Activated gamma-delta T cell treated with Interleukin-2 at 50 U/mL for 16 hours (primary cell): ENCODE measurements around the gene SNAP29.
"Not testable (repeated sequence)": the region's sequence is repeated elsewhere in the genome, so short reads cannot be mapped to it uniquely, and the experiment has no call there.

Source experiments
- DNase-seq: peaks from one replicate; pipeline ENCODE4 v3.0.0-alpha.2; 2020

The SNAP29 gene

GRCh38 chr22:20935049-20935448 lies 76.2 kb downstream of the SNAP29 start:
- not testable (repeated sequence) for DNase-seq

GRCh38 chr22:20935780-20936539 lies 77.2 kb downstream of the SNAP29 start:
- not testable (repeated sequence) for DNase-seq

- DNase-seq: no peak
These were observed 78.4 kb downstream of the SNAP29 start for GRCh38 chr22:20937031-20937793.

DNA sequence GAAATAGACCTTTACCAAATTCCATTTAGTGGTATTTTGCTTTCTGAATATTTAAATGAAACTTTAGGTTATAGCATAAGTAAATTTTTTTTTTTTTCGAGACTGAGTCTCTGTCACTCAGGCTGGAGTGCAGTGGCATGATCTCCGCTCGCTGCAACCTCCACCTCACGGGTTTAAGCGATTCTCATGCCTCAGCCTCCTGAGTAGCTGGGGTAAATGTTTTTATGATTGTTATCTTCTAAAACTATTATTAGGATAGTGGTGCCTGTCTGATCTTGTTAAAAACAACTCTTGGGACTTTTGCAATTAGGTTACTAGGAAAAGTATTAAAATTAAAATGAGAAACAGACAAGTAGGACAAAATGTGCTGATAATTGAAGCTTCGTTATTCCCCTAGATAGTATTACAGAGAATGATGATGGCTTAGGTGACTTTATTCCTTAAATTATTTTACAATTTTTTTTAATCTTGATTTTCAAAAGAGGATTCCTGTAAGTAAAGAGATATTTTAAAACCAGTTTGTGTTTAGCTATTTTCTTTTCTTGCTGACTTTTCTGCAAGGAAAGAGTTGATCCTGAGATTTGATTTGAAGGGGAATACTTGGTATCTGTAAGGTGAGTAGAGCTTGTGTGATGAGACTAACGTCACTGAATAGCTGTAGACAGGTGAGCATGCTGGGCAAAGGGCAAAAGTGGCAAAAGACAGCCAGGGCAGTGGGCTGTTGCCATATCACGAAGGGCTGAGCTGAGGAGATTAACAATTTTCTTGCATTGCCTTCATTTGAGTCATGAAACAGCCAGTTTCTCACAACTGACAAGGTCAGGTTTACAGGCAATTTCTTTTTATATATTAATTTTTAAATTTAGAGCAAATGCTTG lies 79.2 kb downstream of the SNAP29 start:
- DNase-seq: no peak

GRCh38 chr22:20939457-20940185 lies 80.8 kb downstream of the SNAP29 start:
- not testable (repeated sequence) for DNase-seq

GRCh38 chr22:20940186-20940651 lies 81.4 kb downstream of the SNAP29 start:
- DNase-seq: no peak
